Activated CD8-positive, alpha-beta memory T cell treated with anti-CD3 and anti-CD28 coated beads for 24 hours (primary cell): ENCODE measurements around the gene GLRX.
"Not testable (repeated sequence)": the region's sequence is repeated elsewhere in the genome, so short reads cannot be mapped to it uniquely, and the experiment has no call there.

Experiments used
- DNase-seq: peaks from one replicate; pipeline ENCODE4 v3.0.0-alpha.2; 2020

GLRX gene

DNA sequence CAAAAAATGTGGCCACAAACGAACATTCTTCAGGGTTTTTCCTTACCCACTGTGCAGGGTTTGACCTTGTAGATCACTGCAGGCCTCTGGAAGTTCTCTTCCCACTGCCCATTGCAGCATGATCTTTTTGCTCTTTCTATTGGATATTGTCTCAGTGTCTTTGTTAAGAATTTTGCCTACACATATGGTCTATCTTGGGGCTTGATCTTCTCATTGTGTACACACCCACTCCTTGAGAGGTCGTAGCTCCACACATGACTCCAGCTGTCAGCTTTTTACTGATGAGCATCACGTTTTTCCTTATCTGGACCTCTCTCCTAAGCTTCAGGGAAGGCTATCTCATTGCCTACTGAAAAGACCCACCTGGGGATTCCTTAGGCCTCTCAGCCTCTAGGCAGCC is 3.0 kb upstream of the GLRX start:
- no peak for DNase-seq

DNA sequence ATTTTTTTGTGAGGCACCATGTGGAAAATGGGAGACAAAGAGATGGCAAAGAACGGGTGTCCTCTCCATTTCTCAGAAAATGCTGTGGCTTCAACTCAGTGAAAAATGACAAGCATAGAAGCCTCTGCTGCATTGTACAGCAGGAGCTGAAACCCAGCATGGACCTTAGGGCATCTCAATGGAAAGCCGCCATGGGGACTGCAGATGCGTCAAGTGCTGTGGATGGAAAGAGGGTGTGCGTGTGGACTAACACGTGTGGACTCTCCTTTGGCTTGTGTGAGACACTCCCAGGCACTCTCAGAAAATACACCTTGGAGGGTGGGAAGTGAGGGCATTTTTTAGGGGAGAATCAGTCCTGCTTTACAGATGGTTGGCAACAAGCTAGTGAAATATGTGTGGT is 2.2 kb upstream of the GLRX start:
- no peak for DNase-seq

DNA sequence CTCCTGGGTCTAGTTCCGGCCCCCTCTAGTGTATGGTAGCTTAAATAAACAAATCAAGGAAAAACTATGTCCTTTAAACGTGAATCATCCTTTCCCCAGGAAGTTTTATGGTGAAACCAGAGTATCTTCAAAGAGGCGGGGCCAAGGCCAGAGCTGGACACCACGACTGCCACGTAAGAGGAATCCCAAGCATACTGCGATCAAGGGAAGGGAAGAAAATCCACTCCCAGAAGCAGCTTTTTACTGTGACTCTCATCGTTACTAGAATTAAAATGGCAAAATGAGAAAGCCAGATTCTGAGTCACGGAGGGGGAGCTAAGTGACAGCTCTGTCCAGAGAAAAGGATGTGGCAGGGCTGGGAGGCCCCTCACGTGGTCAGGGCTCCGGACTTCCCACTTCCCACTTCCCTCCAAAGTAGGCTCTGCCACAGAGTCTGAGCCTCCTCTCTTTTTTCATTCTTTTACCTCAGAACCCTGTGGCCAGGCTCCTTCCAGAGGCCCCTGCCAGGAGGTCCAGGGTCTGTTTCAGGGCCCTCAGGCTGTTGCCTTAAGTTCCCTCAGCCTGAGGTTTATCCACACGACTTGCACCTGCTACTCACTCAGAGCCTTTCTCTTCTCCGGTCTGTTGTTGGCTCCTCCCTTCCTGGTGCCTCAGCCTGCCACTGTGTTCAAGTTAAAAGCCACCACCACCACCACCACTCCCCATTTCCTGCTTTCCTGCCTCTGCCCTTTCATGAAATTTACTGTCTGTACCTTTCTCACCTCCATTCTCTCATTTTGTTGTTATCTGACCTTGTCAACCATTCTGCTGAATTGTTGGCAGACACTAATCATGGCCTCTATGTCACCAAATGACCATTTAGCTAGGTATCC is 1.4 kb upstream of the GLRX start:
- DNase-seq, result peak; percentile 76

DNA sequence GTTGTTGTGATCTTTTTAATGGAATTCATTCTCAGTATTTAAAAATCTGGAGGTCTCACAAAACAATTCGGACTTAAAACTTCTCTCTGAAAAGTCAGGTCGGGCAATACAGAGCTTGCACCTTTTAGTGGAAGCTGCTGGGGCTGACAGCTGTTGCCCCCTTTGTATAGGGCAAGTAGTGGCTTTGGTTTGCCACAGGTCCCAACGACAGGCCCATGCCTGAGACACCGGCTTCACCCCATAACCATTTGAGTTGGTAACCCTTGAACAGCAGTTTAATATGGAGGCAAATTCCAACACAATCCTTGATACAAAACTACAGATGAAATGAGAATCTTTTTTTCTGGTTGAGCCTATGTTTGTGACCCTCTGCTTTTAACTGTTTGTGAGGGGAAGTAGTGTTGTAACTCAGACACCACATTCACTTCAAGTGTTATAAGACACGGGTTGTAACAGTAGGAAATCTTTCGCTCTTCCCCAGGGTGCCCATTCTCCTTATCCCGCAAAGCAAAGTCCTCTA is 752 bp upstream of the GLRX start:
- no peak for DNase-seq

DNA sequence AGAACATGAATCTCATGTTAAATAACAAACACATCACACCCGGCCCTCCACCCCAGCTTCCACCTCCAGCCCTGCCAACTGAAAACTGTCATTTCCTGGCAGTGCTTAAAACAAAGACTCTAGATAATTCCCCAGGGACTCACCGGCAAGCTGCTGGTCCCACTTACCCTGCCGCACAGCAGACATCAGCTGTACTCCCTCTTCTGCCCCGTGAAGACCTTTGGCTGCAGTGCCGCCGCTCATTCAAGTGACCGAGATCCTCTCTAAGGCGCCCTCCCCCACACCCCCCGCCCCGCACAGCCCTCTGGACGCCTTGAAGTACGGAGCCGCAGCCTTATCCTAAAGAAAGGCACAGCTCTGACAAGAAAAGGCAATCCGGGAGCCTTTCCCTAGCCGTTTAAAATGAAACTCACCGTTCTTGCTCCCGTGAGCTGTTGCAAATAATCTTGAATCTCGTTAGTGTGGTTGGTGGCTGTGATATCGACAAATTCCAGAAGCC is 434 bp downstream of the GLRX start:
- DNase-seq, result peak; percentile 67

DNA sequence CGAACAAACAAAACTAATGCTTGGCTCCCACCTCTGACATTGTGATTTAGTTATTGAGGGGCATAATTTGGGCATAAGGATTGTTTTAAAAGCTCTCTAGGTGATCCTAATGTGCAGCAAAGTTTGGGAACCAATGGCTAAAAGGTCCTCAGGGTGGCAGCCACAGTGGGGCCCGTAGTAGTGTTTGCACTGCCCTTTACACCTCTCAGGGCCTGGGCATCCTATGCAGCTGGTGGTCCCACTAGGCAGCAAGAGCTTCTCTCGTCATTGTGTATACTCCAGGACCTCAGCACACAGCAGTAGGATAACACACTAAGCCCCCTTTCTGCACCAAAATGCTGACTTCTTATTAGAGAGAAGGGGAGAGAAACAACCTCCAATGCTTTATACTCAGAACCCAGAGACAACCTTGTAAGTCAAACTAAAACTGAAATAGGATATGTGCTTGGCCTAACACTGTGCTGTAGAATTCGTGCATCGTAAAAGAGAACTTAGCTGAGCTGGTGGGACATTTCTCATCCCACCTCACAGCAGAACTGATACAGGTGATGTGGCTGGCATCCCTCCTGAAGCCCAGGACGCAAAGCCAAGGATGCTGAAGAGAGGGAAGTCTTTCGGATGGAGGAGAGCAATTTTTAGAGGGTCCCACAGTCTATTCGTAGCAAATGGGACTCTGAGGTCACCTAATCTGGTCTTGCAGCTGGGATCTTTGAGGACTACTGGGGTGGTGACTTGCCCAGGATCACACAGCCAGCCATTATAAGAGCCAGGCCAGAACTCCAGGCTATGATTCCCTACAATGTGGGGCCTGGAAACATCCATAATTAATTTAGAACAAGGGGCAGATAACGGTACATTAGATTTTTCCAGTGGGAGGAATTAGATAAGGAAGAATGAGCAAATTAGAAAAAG is 1.2 kb downstream of the GLRX start:
- DNase-seq, result no peak

DNA sequence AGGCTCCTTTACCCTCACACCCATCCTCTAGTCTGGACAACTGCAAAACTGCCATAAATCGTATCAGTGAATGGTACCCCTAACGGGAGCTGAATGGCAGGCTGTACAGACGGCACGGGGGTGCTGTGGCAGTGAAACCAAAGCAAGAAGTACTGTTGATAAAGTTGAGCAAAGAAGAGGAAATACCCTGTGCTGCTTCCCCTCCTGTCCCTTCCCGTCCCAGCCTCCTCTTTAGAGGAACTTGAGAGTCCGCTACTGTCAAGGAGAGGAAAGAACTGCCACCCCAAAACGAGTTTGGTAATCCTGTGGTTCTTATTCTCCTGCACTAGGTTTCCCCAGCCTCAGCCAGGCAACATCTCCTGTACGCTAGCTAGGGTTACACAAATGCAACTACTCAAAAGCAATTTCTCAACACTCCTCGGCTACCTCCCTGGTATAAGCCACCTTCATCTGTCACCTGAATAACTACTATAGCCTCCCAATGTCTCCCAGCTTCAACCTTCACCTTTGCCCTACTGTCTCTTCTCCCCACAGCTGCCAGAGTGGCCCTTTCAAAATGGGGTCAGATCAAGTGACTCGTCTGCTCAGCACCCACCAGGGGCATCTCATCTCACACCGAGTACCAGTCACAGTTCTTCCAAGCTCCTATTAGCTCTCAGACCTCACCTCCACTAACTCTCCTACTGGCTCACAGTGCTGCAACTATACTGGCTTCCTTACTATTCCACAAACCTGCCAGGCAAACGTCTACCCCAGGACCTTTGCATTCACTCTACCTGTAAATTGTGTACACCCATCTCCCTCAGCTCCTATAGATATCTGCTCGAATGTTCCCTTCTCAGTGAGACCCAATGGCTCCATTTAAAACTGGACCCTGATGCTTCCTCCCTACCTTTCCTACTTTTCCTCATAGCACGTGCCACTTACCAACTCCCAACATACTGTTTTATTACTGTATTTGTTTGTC is 4.1 kb downstream of the GLRX start:
- DNase-seq, result peak; percentile 76

DNA sequence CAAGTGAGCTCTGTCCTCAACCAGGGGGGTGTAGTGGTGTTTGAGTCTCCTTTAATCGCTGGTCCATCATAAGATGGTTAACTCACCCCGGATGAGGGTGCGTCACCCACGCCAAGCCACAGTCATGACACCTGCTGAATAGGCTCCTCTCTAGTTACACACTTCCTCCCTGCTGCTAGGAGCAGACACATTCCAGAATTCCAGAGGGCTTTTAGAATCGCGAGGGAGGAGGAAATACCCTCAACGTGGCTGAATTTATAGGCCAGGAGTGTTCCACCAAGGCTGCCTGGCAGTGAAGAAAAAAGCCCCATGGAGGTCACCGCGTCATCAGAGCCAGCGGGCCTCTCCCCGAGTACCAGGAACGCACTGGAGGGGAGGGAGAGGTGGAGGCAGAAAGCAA is 5.1 kb downstream of the GLRX start:
- DNase-seq, result peak; percentile 78

DNA sequence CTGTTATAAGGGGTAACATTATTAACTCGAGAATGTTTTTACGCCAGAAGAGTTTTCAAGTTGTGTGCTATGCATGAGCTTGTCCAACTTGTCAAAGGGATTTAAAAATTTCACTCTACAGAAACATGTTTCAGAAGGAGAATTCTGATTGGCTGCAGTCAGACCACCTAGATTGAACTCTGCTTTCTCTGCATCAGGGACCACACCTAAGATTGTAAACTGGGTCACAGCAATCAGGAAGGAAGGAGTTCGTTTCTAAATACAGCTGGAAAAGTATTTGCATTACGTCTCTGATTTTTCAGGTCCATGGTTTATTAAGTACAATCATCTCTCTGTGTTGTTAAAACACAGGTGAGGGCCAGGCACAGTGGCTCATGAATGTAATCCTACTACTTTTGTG is 5.8 kb downstream of the GLRX start:
- DNase-seq, result no peak

DNA sequence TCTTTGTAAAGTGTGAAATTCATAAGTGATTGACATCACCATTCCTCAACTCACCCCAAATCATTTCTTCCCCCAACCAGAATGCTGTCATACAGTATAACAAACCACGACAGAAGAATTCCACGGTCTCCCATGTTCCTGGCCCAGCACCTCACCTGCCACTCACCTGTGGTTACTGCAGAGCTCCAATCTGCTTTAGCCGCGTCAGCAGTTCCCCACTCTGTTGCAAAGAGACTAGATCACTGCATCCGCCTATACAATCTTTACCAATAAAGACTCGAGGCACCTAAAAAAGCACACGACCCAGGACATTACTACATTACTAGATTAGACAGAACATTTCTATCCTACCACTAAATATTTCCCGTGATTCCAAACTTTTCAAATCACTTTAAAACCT is 6.2 kb downstream of the GLRX start:
- DNase-seq, result no peak

DNA sequence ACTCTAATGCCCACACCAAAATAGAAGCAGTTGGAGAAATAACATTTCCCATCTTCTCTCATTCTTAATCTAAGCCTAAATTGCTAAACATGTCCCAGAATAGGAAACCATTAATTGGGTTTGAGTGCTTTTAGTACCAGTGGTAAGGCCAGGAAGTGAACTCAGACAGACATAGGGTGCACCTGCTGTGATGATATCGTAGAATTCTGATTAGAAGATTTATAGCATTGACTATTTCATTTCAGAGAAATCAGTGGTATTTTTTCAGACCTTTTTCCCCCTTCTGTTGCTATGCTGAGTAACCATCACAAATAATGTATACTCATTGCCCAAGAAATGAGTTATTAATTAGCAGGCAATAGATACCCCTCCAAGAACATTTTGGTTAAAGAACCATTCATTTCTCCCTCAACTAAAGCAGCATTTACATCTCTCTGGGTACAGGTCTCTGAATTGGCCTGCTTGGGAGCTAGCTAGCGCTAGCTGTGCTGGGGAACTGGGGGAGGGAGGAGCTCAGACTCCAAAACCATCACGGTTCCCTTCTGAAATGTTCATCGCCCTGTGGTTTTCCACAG is 7.3 kb downstream of the GLRX start:
- DNase-seq, result no peak

DNA sequence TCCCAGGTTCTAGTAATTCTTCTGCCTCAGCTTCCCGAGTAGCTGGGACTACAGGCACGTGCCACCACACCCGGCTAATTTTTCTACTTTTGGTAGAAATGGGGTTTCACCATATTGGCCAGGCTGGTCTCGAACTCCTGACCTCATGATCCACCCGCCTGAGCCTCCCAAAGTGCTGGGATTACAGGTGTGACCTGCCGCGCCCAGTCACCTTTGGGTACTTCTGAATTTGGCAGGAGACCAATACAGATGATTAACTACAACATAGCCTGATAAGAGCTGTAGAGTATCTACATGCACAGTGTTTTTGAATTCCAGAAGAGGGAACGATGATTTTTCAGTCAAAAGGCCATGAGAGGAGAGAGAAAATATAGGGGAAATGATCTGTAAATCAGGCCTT is 9.5 kb downstream of the GLRX start:
- not testable (repeated sequence) for DNase-seq

DNA sequence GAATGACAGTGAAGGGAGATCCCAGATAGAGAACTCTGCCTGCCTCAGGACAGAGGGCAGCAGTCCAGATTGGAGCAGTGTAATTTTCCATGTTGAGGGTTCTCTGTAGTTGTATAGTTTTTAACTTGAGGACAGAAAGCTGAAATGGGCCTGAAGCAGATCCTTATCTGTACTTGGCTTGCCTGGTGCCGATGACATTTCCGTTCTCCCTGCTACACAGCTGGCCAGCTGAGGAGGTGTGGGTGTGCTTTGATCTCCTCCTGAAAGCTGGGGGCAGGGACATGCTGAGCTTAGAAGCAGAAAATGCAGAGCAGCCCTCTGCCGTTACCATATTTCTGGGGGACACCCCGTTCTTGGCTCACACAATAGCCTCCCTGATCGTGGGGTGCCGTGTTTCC is 10.5 kb downstream of the GLRX start:
- DNase-seq, result no peak

DNA sequence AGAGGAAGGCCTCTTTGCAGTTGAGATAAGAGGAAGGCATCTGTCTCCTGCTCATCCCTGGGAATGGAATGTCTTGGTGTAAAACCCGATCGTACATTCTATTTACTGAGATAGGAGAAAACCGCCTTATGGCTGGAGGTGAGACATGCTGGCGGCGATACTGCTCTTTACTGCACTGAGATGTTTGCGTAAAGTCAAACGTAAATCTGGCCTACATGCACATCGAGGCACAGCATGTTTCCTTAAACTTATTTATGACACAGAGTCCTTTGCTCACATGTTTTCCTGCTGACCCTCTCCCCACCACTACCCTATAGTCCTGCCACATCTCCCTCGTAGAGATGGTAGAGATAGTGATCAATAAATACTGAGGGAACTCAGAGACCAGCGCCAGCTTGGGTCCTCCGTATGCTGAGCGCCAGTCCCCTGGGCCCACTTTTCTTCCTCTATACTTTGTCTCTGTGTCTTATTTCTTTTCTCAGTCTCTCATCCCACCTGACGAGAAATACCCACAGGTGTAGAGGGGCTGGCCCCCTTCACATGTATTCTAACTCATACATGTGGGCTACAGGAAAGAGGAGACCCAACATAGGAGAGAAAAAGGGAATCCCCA is 11.0 kb downstream of the GLRX start:
- not testable (repeated sequence) for DNase-seq

DNA sequence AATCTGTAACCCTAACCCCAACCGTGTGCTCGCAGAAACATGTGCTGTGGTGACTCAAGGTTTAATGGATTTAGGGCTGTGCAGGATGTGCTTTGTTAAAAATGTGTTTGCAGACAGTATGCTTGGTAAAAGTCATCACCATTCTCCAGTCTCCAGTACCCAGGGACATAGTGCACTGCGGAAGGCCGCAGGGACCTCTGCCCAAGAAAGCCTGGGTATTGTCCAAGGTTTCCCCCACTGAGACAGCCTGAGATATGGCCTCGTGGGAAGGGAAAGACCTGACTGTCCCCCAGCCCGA is 11.5 kb downstream of the GLRX start:
- not testable (repeated sequence) for DNase-seq

DNA sequence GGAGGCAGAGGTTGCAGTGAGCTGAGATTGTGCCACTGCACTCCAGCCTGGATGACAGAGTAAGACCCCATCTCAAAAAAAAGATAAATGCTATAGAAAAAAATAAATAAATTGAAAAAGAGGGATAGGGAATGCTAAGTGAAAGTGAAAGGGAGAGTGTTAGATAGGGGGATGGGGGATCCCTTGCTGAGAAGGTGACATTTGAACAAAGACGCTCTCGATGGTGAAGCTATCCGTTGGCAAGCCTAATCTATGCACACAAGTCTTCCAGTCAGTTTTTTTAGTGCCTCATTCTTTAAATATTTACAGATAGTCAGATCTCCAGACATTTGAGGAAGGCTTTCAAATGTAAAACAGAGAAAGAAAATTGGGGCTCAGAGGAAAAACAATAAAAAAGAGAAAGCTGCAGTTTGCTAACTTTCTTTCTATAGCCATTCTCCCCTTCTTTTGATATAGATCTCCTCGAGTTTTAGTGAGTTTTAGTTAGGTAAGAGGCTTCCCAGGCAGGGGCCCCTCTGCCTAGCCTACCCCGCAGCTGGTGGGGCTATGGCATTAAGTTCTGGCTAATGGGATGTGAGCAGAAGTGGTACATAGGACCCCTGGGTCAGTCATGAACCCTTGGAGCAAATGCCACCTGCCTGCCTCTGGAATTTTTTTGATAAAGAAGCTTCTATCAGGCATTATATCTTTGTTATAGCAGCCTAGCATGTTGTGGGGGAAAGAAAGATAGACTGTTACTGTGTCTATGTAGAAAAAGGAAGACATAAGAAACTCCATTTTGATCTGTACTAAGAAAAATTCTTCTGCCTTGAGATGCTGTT is 12.0 kb downstream of the GLRX start:
- DNase-seq, result no peak

DNA sequence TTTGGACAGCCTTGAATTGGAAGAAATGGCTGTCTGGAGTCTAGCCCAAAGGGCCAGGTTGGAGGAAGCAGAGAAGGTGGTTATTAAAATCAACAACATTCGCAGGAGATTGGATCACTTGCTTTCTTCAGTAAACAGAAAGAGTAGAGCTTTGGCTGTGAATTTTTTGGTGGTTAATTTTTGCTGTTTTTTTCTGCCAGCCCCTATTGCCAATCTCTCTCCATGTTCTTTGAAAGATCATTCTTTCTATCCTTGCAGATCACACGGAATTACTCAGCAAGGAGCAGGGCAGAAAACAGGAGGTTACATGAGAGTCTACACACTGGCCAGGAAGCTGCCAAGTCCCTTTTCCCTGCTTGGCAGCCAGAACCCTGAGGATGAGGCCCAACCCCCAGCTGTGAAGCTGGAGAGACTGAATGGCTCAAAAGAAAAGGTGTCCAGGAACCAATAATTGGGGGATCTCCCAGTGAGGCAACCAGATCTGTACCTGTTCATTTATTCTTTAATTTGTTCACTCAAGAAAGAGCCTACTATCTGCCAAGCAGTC is 13.0 kb downstream of the GLRX start:
- DNase-seq, result no peak

DNA sequence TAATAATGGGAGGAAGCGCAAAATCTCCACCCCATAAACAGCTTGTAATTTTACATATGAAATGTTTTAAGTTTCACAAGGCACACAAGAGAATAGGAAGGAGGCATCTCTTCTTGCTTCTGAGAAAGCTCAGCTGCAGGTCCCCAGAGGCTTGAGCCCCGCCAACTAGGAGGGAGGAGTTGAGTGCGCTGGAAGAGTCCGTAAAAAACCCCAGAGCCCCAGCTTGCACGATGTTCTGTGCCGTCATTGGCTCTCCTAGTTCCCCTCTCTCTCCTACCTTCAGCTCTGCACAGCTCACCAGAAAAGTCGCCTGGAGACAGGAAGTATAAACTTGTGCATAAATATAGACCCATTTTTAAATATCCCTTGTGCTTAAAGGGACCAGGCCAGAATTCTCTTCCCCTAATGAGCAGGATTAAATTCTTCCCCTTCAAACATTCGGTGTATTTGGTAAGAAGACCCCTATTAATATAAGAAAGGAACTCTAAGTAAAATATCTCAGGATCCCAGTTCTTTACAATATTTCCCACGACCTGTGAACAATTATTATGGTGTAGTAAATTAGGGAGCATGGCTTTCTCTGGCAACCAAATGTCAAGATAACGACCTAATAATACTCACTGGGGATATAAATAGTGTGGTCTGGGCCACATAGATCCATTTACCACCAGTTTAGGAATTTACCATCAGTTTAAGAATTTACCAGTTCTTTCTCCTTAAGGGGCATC is 13.7 kb downstream of the GLRX start:
- DNase-seq, result peak; percentile 80

DNA sequence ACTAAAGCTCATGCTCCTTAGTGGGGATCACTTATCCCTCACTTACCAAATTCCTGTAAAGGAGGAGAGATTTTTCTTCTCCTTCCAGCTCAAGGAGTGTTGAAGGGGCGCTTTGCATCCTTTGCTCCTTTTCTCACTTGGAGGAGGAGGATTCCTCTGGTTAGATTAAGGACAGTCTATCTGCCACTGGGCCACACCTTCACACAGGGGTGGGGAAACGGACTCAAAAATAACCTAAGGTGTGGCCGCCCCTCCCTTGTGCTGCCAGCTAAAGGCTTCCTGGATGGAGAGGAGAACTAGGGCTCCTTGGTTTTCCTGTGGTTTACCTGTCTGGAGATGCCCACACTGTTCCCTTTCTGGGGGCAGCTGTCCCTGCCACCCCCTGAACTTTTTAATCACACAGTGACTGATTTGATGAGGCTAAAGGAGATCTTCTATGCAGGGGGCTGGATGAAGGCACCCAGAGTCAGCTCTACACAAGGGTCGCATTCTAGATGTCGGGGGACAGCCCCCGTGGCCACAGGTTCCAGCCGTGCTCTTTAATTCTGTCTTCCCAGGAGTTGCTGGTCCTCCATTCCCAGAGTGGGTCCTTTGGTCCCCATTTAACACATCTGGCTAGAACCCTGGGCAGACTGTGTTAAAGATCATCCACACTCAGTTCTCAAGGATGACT is 14.4 kb downstream of the GLRX start:
- no peak for DNase-seq
